Endodermal cell (in vitro differentiated cells): Measurements from ENCODE around the gene UTRN. TPM values are rescaled to one million over a fixed set of nuclear protein-coding genes. Genes with fewer than 3 reads are reported as not detected.

ENCODE experiments used
- DNase-seq: peaks from one replicate; pipeline ENCODE4 v3.0.0-alpha.2; 2017
- H3K27ac ChIP-seq: 2 replicates; pipeline ENCODE4 v1.5.1; 2013; ENCODE audit warnings: mild to moderate bottlenecking, low read depth, low read length, moderate library complexity
- H3K27me3 ChIP-seq: 2 replicates; pipeline ENCODE4 v1.6.1; 2013; ENCODE audit warnings: mild to moderate bottlenecking, low read length, moderate library complexity; ENCODE audit not compliant: insufficient read depth, control insufficient read depth, poor library complexity, severe bottlenecking
- H3K36me3 ChIP-seq: 2 replicates; pipeline ENCODE4 v1.7.0; 2013; ENCODE audit warnings: mild to moderate bottlenecking, low read length, moderate library complexity; ENCODE audit not compliant: control insufficient read depth, insufficient read depth
- H3K4me1 ChIP-seq: one replicate; pipeline ENCODE4 v1.7.0; 2013; ENCODE audit warnings: low read length; ENCODE audit not compliant: control insufficient read depth, insufficient read depth
- H3K4me3 ChIP-seq: 2 replicates; pipeline ENCODE4 v1.5.1; 2013; ENCODE audit warnings: mild to moderate bottlenecking, low read length, moderate library complexity
- H3K9ac ChIP-seq: 2 replicates; pipeline ENCODE4 v1.6.1; 2013; ENCODE audit warnings: mild to moderate bottlenecking, low read length, moderate library complexity; ENCODE audit not compliant: poor library complexity, severe bottlenecking; ENCODE audit errors: extremely low read depth
- H3K9me3 ChIP-seq: 2 replicates; pipeline ENCODE4 v1.6.1; 2013; ENCODE audit warnings: mild to moderate bottlenecking, low read length, moderate library complexity; ENCODE audit not compliant: control insufficient read depth
- H3K27ac Mint-ChIP-seq: 2 replicates; pipeline ENCODE4 v1.8.0; 2020; ENCODE audit warnings: mixed read lengths
- H3K27me3 Mint-ChIP-seq: 2 replicates; pipeline ENCODE4 v1.8.0; 2021; ENCODE audit warnings: mild to moderate bottlenecking, mixed read lengths; ENCODE audit not compliant: insufficient read depth
- H3K36me3 Mint-ChIP-seq: 2 replicates; pipeline ENCODE4 v1.8.0; 2020; ENCODE audit warnings: low read depth, mixed read lengths
- H3K4me1 Mint-ChIP-seq: 2 replicates; pipeline ENCODE4 v1.8.0; 2020; ENCODE audit warnings: mixed read lengths
- H3K4me3 Mint-ChIP-seq: 2 replicates; pipeline ENCODE4 v1.8.0; 2020; ENCODE audit warnings: mild to moderate bottlenecking, moderate library complexity, mixed read lengths
- H3K9me3 Mint-ChIP-seq: 2 replicates; pipeline ENCODE4 v1.8.0; 2020; ENCODE audit warnings: mild to moderate bottlenecking, mixed read lengths
- CTCF ChIP-seq: fragments of 200-600 bp; sonication (generic); conservative IDR thresholded peaks from 2 replicates; pipeline ENCODE4 v1.5.0; 2021; ENCODE audit warnings: antibody characterized with exemption, mild to moderate bottlenecking
- WGBS, 2 experiments: methylation state at CpG; one replicate each; pipeline versions ENCODE4 v1.1.5 to v1.1.7; 2013; ENCODE audit warnings: missing lambda C conversion rate in 2 of 2, mixed read lengths in 1 of 2; ENCODE audit not compliant: insufficient coverage in 1 of 2, insufficient read length in 1 of 2; 5-methylcytosine and 5-hydroxymethylcytosine counted together
- total RNA-seq, 2 donors: library from RNA; stranded (reverse); fragmentation: NEBNext Ultra II Directional in 1 of 2; extraction: Animal tissue kit (Norgen Biotek cat#: 25700) in 1 of 2; gene quantifications; 2 replicates in 1 of 2; 3 replicates in 1 of 2; pipeline ENCODE4 v1.2.1, GENCODE V29; 2021

UTRN gene
- total RNA-seq, 2 donors from 2014 or later = 67.7 to 79.7 TPM

DNA sequence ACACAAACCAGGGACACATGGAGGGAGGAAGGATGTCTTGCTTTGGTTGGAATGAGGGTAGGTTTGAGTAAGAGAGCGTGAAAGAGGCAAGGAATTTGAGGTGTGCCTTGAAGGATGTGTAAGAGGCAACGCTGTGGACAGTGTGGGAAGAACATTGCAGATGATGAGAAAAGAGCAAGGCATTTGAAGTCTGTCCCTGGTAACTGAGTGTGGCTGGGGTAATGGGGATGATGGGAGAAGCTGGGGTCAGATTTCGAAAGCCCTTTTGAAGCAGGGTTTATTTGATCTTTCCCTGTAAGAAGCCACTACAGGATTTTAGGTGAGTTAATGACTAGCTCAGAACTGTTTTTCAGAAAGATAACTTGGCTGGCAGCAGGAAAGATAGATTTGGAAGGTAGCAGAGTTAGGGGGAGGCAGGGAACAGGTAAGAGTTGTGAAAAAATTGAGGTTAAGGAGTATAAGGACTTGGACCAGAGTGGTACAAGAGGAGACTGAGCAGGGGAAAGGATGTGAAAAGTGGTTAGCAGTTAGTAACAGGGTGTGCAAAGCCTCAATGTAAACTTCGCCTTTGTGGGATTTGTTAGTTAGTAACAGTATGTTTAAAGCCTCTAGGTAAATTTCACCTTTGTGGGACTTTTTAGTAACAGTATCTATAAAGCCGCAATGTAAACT, 17.7 kb downstream of the UTRN start:
- H3K4me1 ChIP-seq = peaks cover 8% of the 10 kb centered on the region
- peaks cover 13% of the 10 kb centered on the region for H3K27me3 Mint-ChIP-seq

DNA sequence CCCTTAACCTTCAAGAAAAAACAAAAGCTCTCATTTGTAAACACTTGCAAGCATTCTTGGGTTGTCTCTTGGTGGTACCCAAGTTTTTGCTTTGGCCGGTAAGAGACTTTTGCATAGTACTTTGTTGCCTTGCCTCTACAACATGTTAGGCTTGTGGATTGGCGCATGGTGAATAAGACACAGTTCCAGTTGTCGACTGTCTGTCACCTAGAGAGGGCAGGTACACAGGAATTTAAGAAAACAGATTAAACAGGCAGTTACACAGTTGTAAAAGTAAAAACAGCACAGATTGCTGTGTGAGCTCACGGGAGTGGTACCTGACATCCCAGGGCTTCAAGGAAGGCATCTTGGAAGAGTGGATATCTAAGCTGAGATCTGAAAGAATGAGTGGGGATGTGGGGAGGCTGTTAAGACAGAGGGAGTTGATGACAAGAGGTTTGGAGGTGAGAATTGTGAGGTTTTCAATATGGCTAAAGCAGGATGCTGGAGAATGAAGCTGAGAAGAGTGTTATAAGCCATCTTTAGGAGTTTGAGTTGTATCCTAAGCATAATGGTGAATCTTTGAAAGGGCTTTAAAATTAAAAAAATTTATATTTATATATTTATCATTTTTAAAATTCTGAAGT, 19.2 kb downstream of the UTRN start:
- peaks cover 10% of the 10 kb centered on the region for H3K36me3 ChIP-seq
- 77 to 91% methylated on average over 3 to 4 of the region's 4 CpGs for WGBS, 2 experiments
- H3K27ac Mint-ChIP-seq = no peak overlapping the region

More for the DNA sequence above, 17.7 kb downstream of the UTRN start:
- Histone ChIP-seq H3K27me3 (no peaks in the 10 kb centered on the region), H3K36me3 (peaks cover 5% of the 10 kb centered on the region), H3K9me3 (no peaks in the 10 kb centered on the region), H3K4me3 (peak overlapping the region; percentile 42), H3K27ac (no peak overlapping the region), H3K9ac (no peak overlapping the region)
- Mint-ChIP-seq H3K36me3 (peaks cover 8% of the 10 kb centered on the region), H3K9me3 (no peaks in the 10 kb centered on the region), H3K4me3 (no peak overlapping the region), H3K4me1 (peaks cover 17% of the 10 kb centered on the region), H3K27ac (peak overlapping the region; percentile 14)
- no peak for TF ChIP-seq CTCF
- WGBS, 2 experiments = 85 to 95% methylated on average over 5 of the region's 5 CpGs
- DNase-seq = peak; percentile 21

DNA sequence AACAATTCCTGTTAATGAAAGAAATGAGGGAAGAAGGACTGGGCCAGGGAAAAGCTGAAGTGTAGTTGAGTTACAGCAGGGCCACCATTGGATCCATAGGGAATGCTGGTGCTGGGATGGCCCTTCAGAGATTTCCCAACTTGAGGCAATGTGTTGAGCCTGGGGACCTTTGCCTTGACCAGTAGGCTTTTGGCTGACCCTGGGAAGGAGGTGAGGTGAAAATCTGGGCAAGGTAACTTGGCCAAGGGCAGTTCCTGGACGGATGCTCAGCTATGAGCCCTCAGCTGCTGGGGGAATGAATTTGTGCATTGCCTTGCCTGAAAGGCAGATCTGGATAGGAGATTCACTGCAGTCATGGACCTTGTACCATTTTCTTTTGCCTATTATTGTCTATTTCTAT, 20.4 kb downstream of the UTRN start:
- peaks cover 17% of the 10 kb centered on the region for H3K4me1 Mint-ChIP-seq
- Histone ChIP-seq H3K4me3 (no peak overlapping the region), H3K36me3 (peaks cover 18% of the 10 kb centered on the region), H3K4me1 (peaks cover 8% of the 10 kb centered on the region), H3K9me3 (no peaks in the 10 kb centered on the region), H3K27ac (no peak overlapping the region), H3K27me3 (no peaks in the 10 kb centered on the region), H3K9ac (no peak overlapping the region)
- no peak for DNase-seq
- H3K9me3 Mint-ChIP-seq = no peaks in the 10 kb centered on the region
- no peak overlapping the region for H3K27ac Mint-ChIP-seq
- 92% methylated on average over 1 of the region's 1 CpG; no CpG with 5 or more reads in 1 of the 2 experiments for WGBS, 2 experiments
- H3K4me3 Mint-ChIP-seq = no peak overlapping the region
- peaks cover 12% of the 10 kb centered on the region for H3K27me3 Mint-ChIP-seq
- TF ChIP-seq CTCF = no peak
- peaks cover 21% of the 10 kb centered on the region for H3K36me3 Mint-ChIP-seq

More for the DNA sequence above, 19.2 kb downstream of the UTRN start:
- H3K9ac ChIP-seq = no peak overlapping the region
- no peak for DNase-seq
- TF ChIP-seq CTCF = no peak
- Mint-ChIP-seq H3K4me3 (no peak overlapping the region), H3K36me3 (peaks cover 14% of the 10 kb centered on the region), H3K9me3 (no peaks in the 10 kb centered on the region), H3K4me1 (peaks cover 17% of the 10 kb centered on the region), H3K27me3 (peaks cover 15% of the 10 kb centered on the region)
- no peak overlapping the region for H3K27ac ChIP-seq
- H3K4me1 ChIP-seq = peaks cover 8% of the 10 kb centered on the region
- H3K4me3 ChIP-seq = no peak overlapping the region
- no peaks in the 10 kb centered on the region for H3K27me3 ChIP-seq
- no peaks in the 10 kb centered on the region for H3K9me3 ChIP-seq
